Smooth muscle cell (in vitro differentiated cells): Measurements from ENCODE around the gene AP1AR. TPM values are rescaled to one million over a fixed set of nuclear protein-coding genes. Genes with fewer than 3 reads are reported as not detected.

Experiments used
- DNase-seq: peaks from one replicate; lab custom pipeline; 2025; ENCODE audit not compliant: unreplicated experiment; lab: John Stamatoyannopoulos, UW
- H2AFZ ChIP-seq: fragments of 200-600 bp; sonication (generic); 2 replicates; pipeline ENCODE4 v1.6.0; 2016; ENCODE audit warnings: antibody characterized with exemption, low read depth, mild to moderate bottlenecking
- H3F3A ChIP-seq: fragments of 200-600 bp; sonication (generic); 2 replicates; pipeline ENCODE4 v1.6.0; 2017; ENCODE audit warnings: antibody characterized with exemption, low read depth
- H3K27ac ChIP-seq: fragments of 200-600 bp; sonication (generic); 2 replicates; pipeline ENCODE4 v1.5.1; 2016; ENCODE audit warnings: low read depth, mild to moderate bottlenecking
- H3K27me3 ChIP-seq: fragments of 200-600 bp; sonication (generic); 2 replicates; pipeline ENCODE4 v1.6.1; 2016; ENCODE audit warnings: low read depth, mild to moderate bottlenecking
- H3K36me3 ChIP-seq: fragments of 200-600 bp; sonication (generic); 2 replicates; pipeline ENCODE4 v1.5.1; 2016; ENCODE audit warnings: low read depth
- H3K4me1 ChIP-seq: fragments of 200-600 bp; sonication (generic); 2 replicates; pipeline ENCODE4 v1.5.1; 2016; ENCODE audit warnings: low read depth
- H3K4me2 ChIP-seq: fragments of 200-600 bp; sonication (generic); 2 replicates; pipeline ENCODE4 v1.6.0; 2016; ENCODE audit warnings: mild to moderate bottlenecking
- H3K4me3 ChIP-seq: fragments of 200-600 bp; sonication (generic); 2 replicates; pipeline ENCODE4 v1.5.1; 2016; ENCODE audit warnings: mild to moderate bottlenecking
- H3K79me2 ChIP-seq: fragments of 200-600 bp; sonication (generic); 2 replicates; pipeline ENCODE4 v1.6.0; 2016; ENCODE audit warnings: low read depth, mild to moderate bottlenecking
- H3K9ac ChIP-seq: fragments of 200-600 bp; sonication (generic); 2 replicates; pipeline ENCODE4 v1.6.0; 2016; ENCODE audit warnings: low read depth
- H3K9me3 ChIP-seq: fragments of 200-600 bp; sonication (generic); replicated peaks from 2 replicates; pipeline ENCODE4 v1.5.1; 2016; ENCODE audit warnings: low read depth
- H4K20me1 ChIP-seq: fragments of 200-600 bp; sonication (generic); 2 replicates; pipeline ENCODE4 v1.6.0; 2016; ENCODE audit warnings: low read depth
- WGBS: methylation state at CpG from one replicate; pipeline ENCODE4 v1.1.7; 2016; ENCODE audit warnings: low lambda C conversion rate; 5-methylcytosine and 5-hydroxymethylcytosine counted together
- polyA plus RNA-seq: library from polyadenylated mRNA; unstranded; fragments of >200 nt; fragmentation: Nextera tagmentation; extraction: Ambion mirVana; gene quantifications from 2 replicates; pipeline ENCODE4 v1.2.1, GENCODE V29; 2016
- total RNA-seq: library from RNA; depleted of rRNA; stranded (reverse); fragments of >200 nt; gene quantifications from 2 replicates; pipeline ENCODE4 v1.2.3, GENCODE V29; 2014
- TF ChIP-seq, protein P1 (sequence below): fragments of 200-600 bp; sonication (generic); IDR thresholded peaks from 2 replicates; pipeline ENCODE4 v1.5.1; 2017; ENCODE audit warnings: borderline replicate concordance, mild to moderate bottlenecking, antibody characterized with exemption; ENCODE audit not compliant: insufficient read depth, poor library complexity, severe bottlenecking

Gene AP1AR
- total and polyA plus RNA-seq, 2 experiments from 2014 or later: 11.1 to 23.0 TPM

DNA sequence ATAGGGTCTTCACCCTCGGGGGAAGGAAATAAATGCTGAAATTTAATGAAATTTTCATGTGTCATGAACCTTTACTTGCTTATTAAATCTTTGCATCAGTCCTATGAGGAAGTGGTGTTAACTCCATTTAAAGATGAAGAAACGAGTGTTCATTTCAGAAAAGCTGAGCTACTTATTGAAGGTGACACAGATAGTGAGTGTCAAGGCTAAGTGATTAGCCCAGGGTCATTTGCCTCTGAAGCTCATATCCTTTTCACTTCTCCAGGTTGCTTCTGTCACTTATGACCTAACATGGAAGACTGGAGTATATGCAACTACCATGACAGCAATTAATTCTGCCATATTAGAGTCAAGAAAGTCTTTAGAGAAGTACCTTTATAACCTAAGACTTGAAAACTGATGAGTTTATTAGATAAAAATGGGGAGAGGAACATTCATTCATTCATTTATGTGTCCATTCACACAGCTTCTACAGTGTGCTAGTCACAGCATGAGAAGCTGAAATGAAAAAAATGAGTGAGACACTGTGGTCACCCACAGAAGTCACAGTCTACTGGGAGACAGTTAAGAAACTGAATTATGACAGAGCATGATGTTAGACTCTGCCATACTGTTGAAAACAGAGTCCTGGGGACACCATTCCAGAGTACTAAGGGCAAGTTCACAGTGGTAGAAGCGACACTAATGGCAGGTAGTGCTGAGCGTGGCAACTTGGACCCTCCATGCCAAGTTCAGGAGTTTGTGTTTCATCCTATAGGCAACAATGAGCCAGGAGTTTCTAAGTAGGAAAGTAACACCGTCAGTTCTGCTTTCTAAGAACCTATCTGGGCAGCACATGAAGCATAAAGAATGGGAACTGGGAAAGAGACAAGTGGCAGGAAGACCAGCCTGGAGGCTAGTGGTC is 86.9 kb downstream of the AP1AR start:
- Histone ChIP-seq H3K79me2 (no peaks in the 10 kb centered on the region), H3K4me2 (no peak overlapping the region), H4K20me1 (no peaks in the 10 kb centered on the region), H3K9ac (no peak overlapping the region), H3F3A (no peaks in the 10 kb centered on the region), H3K27ac (no peak overlapping the region), H3K4me3 (no peak overlapping the region), H3K9me3 (no peaks in the 10 kb centered on the region), H3K27me3 (peaks cover 33% of the 10 kb centered on the region), H3K36me3 (no peaks in the 10 kb centered on the region), H3K4me1 (no peaks in the 10 kb centered on the region), H2AFZ (no peak overlapping the region)
- TF ChIP-seq, protein P1, sequence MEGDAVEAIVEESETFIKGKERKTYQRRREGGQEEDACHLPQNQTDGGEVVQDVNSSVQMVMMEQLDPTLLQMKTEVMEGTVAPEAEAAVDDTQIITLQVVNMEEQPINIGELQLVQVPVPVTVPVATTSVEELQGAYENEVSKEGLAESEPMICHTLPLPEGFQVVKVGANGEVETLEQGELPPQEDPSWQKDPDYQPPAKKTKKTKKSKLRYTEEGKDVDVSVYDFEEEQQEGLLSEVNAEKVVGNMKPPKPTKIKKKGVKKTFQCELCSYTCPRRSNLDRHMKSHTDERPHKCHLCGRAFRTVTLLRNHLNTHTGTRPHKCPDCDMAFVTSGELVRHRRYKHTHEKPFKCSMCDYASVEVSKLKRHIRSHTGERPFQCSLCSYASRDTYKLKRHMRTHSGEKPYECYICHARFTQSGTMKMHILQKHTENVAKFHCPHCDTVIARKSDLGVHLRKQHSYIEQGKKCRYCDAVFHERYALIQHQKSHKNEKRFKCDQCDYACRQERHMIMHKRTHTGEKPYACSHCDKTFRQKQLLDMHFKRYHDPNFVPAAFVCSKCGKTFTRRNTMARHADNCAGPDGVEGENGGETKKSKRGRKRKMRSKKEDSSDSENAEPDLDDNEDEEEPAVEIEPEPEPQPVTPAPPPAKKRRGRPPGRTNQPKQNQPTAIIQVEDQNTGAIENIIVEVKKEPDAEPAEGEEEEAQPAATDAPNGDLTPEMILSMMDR: no peak
- no peak for DNase-seq
- WGBS: 87% methylated on average over 5 of the region's 5 CpGs

Other genes with a start within 250 kb of the AP1AR start
- 0.27 and 0.31 TPM in 2 replicates for gene FAM241A, start 86.3 kb upstream of the AP1AR start, total RNA-seq
- 0.19 and 0.39 TPM in 2 replicates for gene FAM241A, start 86.3 kb upstream of the AP1AR start, polyA plus RNA-seq
- 10.3 and 14.2 TPM in 2 replicates for gene TIFA, start 54.1 kb downstream of the AP1AR start, total RNA-seq
- 7.8 and 8.1 TPM in 2 replicates for gene TIFA, start 54.1 kb downstream of the AP1AR start, polyA plus RNA-seq
- 4.4 and 16.8 TPM in 2 replicates for gene ALPK1, start 65.6 kb downstream of the AP1AR start, total RNA-seq
- 3.9 and 6.0 TPM in 2 replicates for gene ALPK1, start 65.6 kb downstream of the AP1AR start, polyA plus RNA-seq